Calu3 (cell line): ENCODE measurements around the gene TGFB1I1. TPM values are rescaled to one million over a fixed set of nuclear protein-coding genes. Genes with fewer than 3 reads are reported as not detected.

ENCODE experiments used
- BruUV-seq: library from RNA; stranded (reverse); fragments of 400-500 nt; replicated peaks from 2 replicates; lab custom pipeline; 2021; lab: Mats Ljungman, UMichigan
- CTCF ChIA-PET: fragments of 300-600 bp; sonication (Branson Sonifier 250); formaldehyde crosslinking; loops from one replicate; lab custom pipeline; 2022; ENCODE audit warnings: antibody characterized with exemption; lab: Charles Lee
- DNase-seq: peaks from one replicate; pipeline ENCODE4 v3.0.0; 2022
- H3K27ac Mint-ChIP-seq: one replicate; pipeline ENCODE4 v1.8.0; 2022; ENCODE audit warnings: mixed read lengths; ENCODE audit not compliant: unreplicated experiment
- H3K27me3 Mint-ChIP-seq: one replicate; pipeline ENCODE4 v1.8.0; 2022; ENCODE audit warnings: mixed read lengths; ENCODE audit not compliant: unreplicated experiment
- H3K36me3 Mint-ChIP-seq: one replicate; pipeline ENCODE4 v1.8.0; 2022; ENCODE audit warnings: mild to moderate bottlenecking, moderate library complexity, mixed read lengths; ENCODE audit not compliant: insufficient read depth, unreplicated experiment
- H3K4me1 Mint-ChIP-seq: one replicate; pipeline ENCODE4 v1.8.0; 2022; ENCODE audit warnings: mild to moderate bottlenecking, low read depth, mixed read lengths; ENCODE audit not compliant: unreplicated experiment
- H3K4me3 Mint-ChIP-seq: one replicate; pipeline ENCODE4 v1.8.0; 2022; ENCODE audit warnings: mild to moderate bottlenecking, low read depth, moderate library complexity, mixed read lengths; ENCODE audit not compliant: unreplicated experiment
- H3K9me3 Mint-ChIP-seq: one replicate; pipeline ENCODE4 v1.8.0; 2022; ENCODE audit warnings: low read depth, mixed read lengths; ENCODE audit not compliant: unreplicated experiment
- CTCF ChIP-seq: fragments of 200-600 bp; IDR thresholded peaks from one replicate; pipeline ENCODE4 v1.8.0; 2022; ENCODE audit warnings: antibody characterized with exemption; ENCODE audit not compliant: unreplicated experiment
- intact Hi-C: fragments of 100-400 bp; cut with micrococcal nuclease; formaldehyde crosslinking; loops from one replicate; pipeline ENCODE4 v1.10.0; 2022; ENCODE audit not compliant: unreplicated experiment
- total RNA-seq: library from RNA; stranded (reverse); gene quantifications from 2 replicates; pipeline ENCODE4 v1.2.3, GENCODE V29; 2022

The TGFB1I1 gene
- total RNA-seq, 1 experiment from 2014 or later = 18.7 TPM

DNA sequence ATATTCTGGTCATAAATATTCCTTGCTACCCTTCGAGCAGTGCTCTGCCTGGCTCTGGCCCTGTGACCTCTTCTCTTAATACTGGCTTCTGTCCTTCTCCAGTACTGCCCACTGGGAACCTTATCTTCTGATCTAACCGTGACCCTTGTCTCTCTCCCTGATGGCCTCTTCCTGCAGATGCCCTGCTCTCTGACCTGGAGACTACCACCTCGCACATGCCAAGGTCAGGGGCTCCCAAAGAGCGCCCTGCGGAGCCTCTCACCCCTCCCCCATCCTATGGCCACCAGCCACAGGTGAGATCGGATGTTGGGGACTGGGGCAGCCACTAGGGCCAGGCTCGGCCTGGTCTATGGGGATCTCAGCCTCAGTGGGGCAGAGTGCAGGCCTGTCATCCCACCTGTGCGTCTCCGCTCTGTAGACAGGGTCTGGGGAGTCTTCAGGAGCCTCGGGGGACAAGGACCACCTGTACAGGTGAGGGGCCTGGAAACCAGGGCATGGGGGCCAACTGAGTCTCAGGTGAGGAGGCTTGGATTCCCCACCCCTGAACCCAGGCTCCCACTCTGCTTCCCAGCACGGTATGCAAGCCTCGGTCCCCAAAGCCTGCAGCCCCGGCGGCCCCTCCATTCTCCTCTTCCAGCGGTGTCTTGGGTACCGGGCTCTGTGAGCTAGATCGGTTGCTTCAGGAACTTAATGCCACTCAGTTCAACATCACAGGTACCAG is 1.5 kb downstream of the TGFB1I1 start:
- H3K4me3 Mint-ChIP-seq = peak overlapping the region; percentile 78
- H3K36me3 Mint-ChIP-seq = peaks cover 43% of the 10 kb centered on the region
- peaks cover 30% of the 10 kb centered on the region for H3K4me1 Mint-ChIP-seq
- CTCF ChIA-PET = interaction anchor here (0.6 kb wide), 1 partner anchor 14 kb away, joined by 3 read pairs; the partner anchor contains the start of gene ARMC5
- H3K27me3 Mint-ChIP-seq = no peaks in the 10 kb centered on the region
- TF ChIP-seq CTCF = no peak
- no peak for DNase-seq
- H3K27ac Mint-ChIP-seq = no peak overlapping the region
- intact Hi-C loops = no loop called here
- no peaks in the 10 kb centered on the region for H3K9me3 Mint-ChIP-seq
- no TSS peak for BruUV-seq

DNA sequence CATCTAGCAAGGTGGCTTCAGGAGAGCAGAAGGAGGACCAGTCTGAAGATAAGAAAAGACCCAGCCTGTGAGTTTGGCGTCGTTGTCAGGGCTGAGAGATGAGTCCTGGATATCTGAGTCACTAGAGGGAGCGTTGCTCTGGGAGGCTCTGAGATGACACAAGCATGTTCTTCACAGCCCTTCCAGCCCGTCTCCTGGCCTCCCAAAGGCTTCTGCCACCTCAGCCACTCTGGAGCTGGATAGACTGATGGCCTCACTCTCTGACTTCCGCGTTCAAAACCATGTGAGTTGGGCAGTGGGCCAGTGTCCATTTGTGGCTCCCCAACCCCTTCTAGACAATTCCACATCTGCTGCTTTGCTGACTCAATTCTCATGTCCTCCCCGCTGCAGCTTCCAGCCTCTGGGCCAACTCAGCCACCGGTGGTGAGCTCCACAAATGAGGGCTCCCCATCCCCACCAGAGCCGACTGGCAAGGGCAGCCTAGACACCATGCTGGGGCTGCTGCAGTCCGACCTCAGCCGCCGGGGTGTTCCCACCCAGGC is 2.3 kb downstream of the TGFB1I1 start:
- Mint-ChIP-seq H3K4me3 (no peak overlapping the region), H3K9me3 (no peaks in the 10 kb centered on the region), H3K36me3 (peaks cover 43% of the 10 kb centered on the region), H3K27me3 (no peaks in the 10 kb centered on the region), H3K27ac (no peak overlapping the region), H3K4me1 (peaks cover 31% of the 10 kb centered on the region)
- intact Hi-C loops = no loop called here
- DNase-seq = no peak
- TF ChIP-seq CTCF = no peak
- CTCF ChIA-PET = no interaction called here
- TSS peak; percentile 18 for BruUV-seq

DNA sequence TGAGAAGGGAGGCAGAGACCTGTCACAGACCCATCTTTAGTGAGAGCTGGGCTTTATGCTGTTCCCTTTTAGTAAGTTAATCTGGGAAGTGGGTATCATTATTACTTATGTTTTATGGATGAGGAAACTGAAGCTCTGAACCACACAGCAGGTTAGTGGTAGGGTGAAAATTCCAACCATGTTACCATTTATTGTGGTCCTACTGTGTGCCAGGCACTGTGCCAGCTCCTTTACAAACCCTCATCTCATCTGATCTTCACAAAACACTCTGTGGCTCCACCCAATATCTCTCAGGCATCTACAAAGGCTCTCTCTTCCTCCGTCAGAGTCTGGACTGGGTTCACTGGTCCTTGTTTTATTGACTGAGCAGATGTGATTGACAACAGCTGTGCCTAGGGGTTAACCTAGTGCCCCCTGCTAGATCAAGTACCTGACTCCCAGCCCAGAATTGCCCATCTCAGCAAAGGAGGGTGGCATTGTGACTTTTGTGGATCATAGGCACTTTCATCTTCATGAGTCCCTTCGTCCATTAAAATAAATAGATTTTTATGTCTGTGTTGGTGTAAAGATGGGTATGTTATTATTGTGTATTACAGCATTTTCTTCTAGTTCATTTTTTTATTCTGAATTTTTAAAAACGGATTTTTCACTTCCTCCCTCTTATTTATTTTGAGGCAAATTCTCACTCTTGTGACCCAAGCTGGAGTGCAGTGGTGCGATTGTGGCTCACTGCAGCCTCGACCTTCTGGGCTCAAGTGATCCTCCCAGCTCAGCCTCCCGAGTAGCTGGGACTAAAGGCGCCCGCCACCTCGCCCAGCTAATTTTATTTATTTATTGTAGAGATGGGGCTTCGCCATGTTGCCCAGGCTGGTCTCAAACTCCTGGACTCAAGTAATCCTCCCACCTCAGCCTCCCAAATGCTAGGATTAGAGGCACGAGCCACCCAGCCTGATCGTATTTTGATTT is 3.1 kb downstream of the TGFB1I1 start:
- Mint-ChIP-seq H3K36me3 (peaks cover 43% of the 10 kb centered on the region), H3K9me3 (no peaks in the 10 kb centered on the region), H3K27me3 (no peaks in the 10 kb centered on the region), H3K27ac (no peak overlapping the region), H3K4me3 (no peak overlapping the region), H3K4me1 (peaks cover 31% of the 10 kb centered on the region)
- no peak for TF ChIP-seq CTCF
- BruUV-seq = TSS peak; percentile 35
- CTCF ChIA-PET = no interaction called here
- no peak for DNase-seq
- intact Hi-C loops = no loop called here

DNA sequence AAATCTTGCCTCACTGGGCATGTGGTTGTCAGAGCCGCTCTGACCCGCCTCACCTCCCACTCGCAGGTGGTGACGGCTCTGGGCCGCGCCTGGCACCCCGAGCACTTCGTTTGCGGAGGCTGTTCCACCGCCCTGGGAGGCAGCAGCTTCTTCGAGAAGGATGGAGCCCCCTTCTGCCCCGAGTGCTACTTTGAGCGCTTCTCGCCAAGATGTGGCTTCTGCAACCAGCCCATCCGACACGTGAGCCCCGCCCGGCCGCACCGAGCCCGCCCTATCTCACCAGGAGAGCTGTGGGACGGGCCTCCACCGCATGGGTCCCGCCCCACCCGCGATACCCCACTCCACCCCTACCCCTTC is 4.0 kb downstream of the TGFB1I1 start:
- Mint-ChIP-seq H3K9me3 (no peaks in the 10 kb centered on the region), H3K27me3 (no peaks in the 10 kb centered on the region), H3K4me1 (peaks cover 31% of the 10 kb centered on the region), H3K4me3 (peak overlapping the region; percentile 67), H3K27ac (no peak overlapping the region), H3K36me3 (peaks cover 43% of the 10 kb centered on the region)
- TF ChIP-seq CTCF = no peak
- CTCF ChIA-PET = no interaction called here
- no TSS peak for BruUV-seq
- intact Hi-C loops = loop anchor here (2.0 kb wide), 1 partner anchor 15 kb away; no protein-coding TSS in a partner anchor
- no peak for DNase-seq
